HL-60 (cell line): ENCODE measurements around the gene HELB.

Experiments
- DNase-seq, 2 experiments: peaks; one replicate each; pipeline ENCODE4 v3.0.0-alpha.2; 2010 to 2020; ENCODE audit warnings: low read depth in 1 of 2, low spot score in 1 of 2
- H3K27ac ChIP-seq: fragments of 250-450 bp; sonication (Bioruptor Pico); replicated peaks from 2 replicates; pipeline ENCODE4 v1.5.1; 2020; ENCODE audit warnings: mild to moderate bottlenecking, moderate library complexity
- H3K27me3 ChIP-seq: fragments of 250-450 bp; sonication (Bioruptor Pico); 2 replicates; pipeline ENCODE4 v1.5.1; 2021; ENCODE audit warnings: mild to moderate bottlenecking, moderate library complexity; ENCODE audit not compliant: insufficient read depth, poor library complexity, severe bottlenecking
- H3K4me3 ChIP-seq: replicated peaks from 2 replicates; pipeline ENCODE4 v1.5.1; 2011; ENCODE audit warnings: mild to moderate bottlenecking, control low read depth, low read length; ENCODE audit not compliant: insufficient read depth
- CTCF ChIP-seq: IDR thresholded peaks from one replicate; pipeline ENCODE4 v1.5.1; 2011; ENCODE audit warnings: low read length, control low read depth, inconsistent platforms; ENCODE audit not compliant: insufficient read depth
- GABPA ChIP-seq: IDR thresholded peaks from 2 replicates; pipeline ENCODE4 v1.6.1; 2012; ENCODE audit warnings: low read depth
- POLR2AphosphoS5 ChIP-seq: IDR thresholded peaks from 2 replicates; pipeline ENCODE4 v1.6.1; 2012; ENCODE audit warnings: low read depth
- REST ChIP-seq: IDR thresholded peaks from 2 replicates; pipeline ENCODE4 v1.6.1; 2012; ENCODE audit warnings: low read depth; ENCODE audit not compliant: insufficient replicate concordance
- SPI1 ChIP-seq: IDR thresholded peaks from 2 replicates; pipeline ENCODE4 v1.6.1; 2012; ENCODE audit warnings: low read depth, mild to moderate bottlenecking, borderline replicate concordance

Gene HELB

GRCh38 chr12:66296176-66296683 is 6.1 kb upstream of the HELB start:
- H3K27ac ChIP-seq, result no peak overlapping the region
- TF ChIP-seq CTCF, result no peak
- no peak for TF ChIP-seq REST
- no peak for TF ChIP-seq SPI1
- DNase-seq, result no peak
- no peak overlapping the region for H3K4me3 ChIP-seq
- H3K27me3 ChIP-seq, result no peaks in the 10 kb centered on the region

GRCh38 chr12:66297080-66297479 is 5.2 kb upstream of the HELB start:
- no peak overlapping the region for H3K27ac ChIP-seq
- TF ChIP-seq REST (no peak), CTCF (no peak), SPI1 (no peak), POLR2AphosphoS5 (no peak), GABPA (no peak)
- no peak for DNase-seq
- no peaks in the 10 kb centered on the region for H3K27me3 ChIP-seq
- H3K4me3 ChIP-seq, result no peak overlapping the region

- Histone ChIP-seq H3K27ac (no peak overlapping the region), H3K27me3 (no peaks in the 10 kb centered on the region), H3K4me3 (no peak overlapping the region)
- TF ChIP-seq GABPA, result no peak
- no peak for TF ChIP-seq SPI1
- TF ChIP-seq CTCF, result no peak
- no peak for TF ChIP-seq POLR2AphosphoS5
- TF ChIP-seq REST, result no peak
- no peak for DNase-seq
Measured at GRCh38 chr12:66297923-66298322, 4.4 kb upstream of the HELB start.
